Ascending aorta (tissue), 2 donors: Measurements from ENCODE around the gene CLSTN1. TPM values are rescaled to one million over a fixed set of nuclear protein-coding genes. Genes with fewer than 3 reads are reported as not detected.

Source experiments
- DNase-seq, 2 donors: peaks; one replicate each; pipeline ENCODE4 v3.0.0-alpha.2; 2019; ENCODE audit warnings: low spot score in 2 of 2
- H3K27ac ChIP-seq, 2 donors: fragments of 200-600 bp; sonication (generic); one replicate each; pipeline ENCODE4 v1.5.1; 2016 to 2017; ENCODE audit warnings: mild to moderate bottlenecking in 1 of 2
- H3K27me3 ChIP-seq: fragments of 200-600 bp; sonication (generic); one replicate; pipeline ENCODE4 v1.5.1; 2017
- H3K36me3 ChIP-seq, 2 donors: fragments of 200-600 bp; sonication (generic); one replicate each; pipeline ENCODE4 v1.5.1; 2016
- H3K4me1 ChIP-seq, 2 donors: fragments of 200-600 bp; sonication (generic); one replicate each; pipeline ENCODE4 v1.5.1; 2016 to 2017; ENCODE audit warnings: mild to moderate bottlenecking in 1 of 2
- H3K4me3 ChIP-seq, 2 donors: fragments of 200-600 bp; sonication (generic); one replicate each; pipeline ENCODE4 v1.5.1; 2016 to 2017; ENCODE audit warnings: mild to moderate bottlenecking in 1 of 2
- H3K9me3 ChIP-seq, 2 donors: fragments of 200-600 bp; sonication (generic); one replicate each; pipeline ENCODE4 v1.5.1; 2016
- CTCF ChIP-seq, 3 experiments: fragments of 200-600 bp in 2 of 3; fragments of 450-650 bp in 1 of 3; sonication (generic) in 2 of 3; IDR thresholded peaks; one replicate each; pipeline ENCODE4 v1.5.1; 2016 to 2019; ENCODE audit warnings: antibody characterized with exemption in 3 of 3, mild to moderate bottlenecking in 1 of 3, moderate library complexity in 1 of 3
- intact Hi-C: fragments of 100-400 bp; cut with DNase I; formaldehyde crosslinking; loops from one replicate; pipeline ENCODE4 v1.15.1; 2023
- total RNA-seq: library from RNA; depleted of rRNA; stranded (reverse); fragments of >200 nt; gene quantifications from one replicate; pipeline ENCODE4 v1.1.0, GENCODE V29; 2016

The CLSTN1 gene
- total RNA-seq, 1 donor from 2014 or later, result 84.6 TPM

GRCh38 chr1:9687874-9688582 lies 135.7 kb downstream of the CLSTN1 start:
- Histone ChIP-seq H3K36me3 (no peaks in the 10 kb centered on the region), H3K4me3 (peak overlapping the region; percentile 54 to 97), H3K9me3 (no peaks in the 10 kb centered on the region), H3K27me3 (no peaks in the 10 kb centered on the region), H3K27ac (peak overlapping the region; percentile 51 to 62), H3K4me1 (peaks cover 7 to 15% of the 10 kb centered on the region in 2 donors)
- TF ChIP-seq CTCF (IDR thresholded peaks at IDR 0.05), result no peak
- DNase-seq, result no peak
- intact Hi-C loops, result loop anchor here (5.0 kb wide), 1 partner anchor 61 kb away; no protein-coding TSS in a partner anchor

GRCh38 chr1:9687120-9687873 lies 136.5 kb downstream of the CLSTN1 start:
- H3K36me3 ChIP-seq, result no peaks in the 10 kb centered on the region
- intact Hi-C loops, result loop anchor here (5.0 kb wide), 1 partner anchor 60 kb away; no protein-coding TSS in a partner anchor
- TF ChIP-seq CTCF (IDR thresholded peaks at IDR 0.05), result peak in 1 of 3 experiments; percentile 13
- H3K4me1 ChIP-seq, result peaks cover 7 to 15% of the 10 kb centered on the region in 2 donors
- peak overlapping the region; percentile 54 to 97 for H3K4me3 ChIP-seq
- no peaks in the 10 kb centered on the region for H3K9me3 ChIP-seq
- H3K27me3 ChIP-seq, result no peaks in the 10 kb centered on the region
- H3K27ac ChIP-seq, result peak overlapping the region; percentile 51 to 62
- DNase-seq, result peak; percentile 35 to 80

- no peak for DNase-seq
- H3K36me3 ChIP-seq, result no peaks in the 10 kb centered on the region
- no peak for TF ChIP-seq CTCF (IDR thresholded peaks at IDR 0.05)
- intact Hi-C loops, result loop anchor here (5.0 kb wide), 1 partner anchor 58 kb away; no protein-coding TSS in a partner anchor
- H3K27ac ChIP-seq, result no peak overlapping the region
- H3K9me3 ChIP-seq, result no peaks in the 10 kb centered on the region
- no peaks in the 10 kb centered on the region for H3K27me3 ChIP-seq
- peaks cover 6 to 7% of the 10 kb centered on the region in 2 donors for H3K4me1 ChIP-seq
- no peak overlapping the region for H3K4me3 ChIP-seq
Observed at GRCh38 chr1:9684801-9685200, 139.0 kb downstream of the CLSTN1 start.

- H3K4me3 ChIP-seq, result no peak overlapping the region
- H3K9me3 ChIP-seq, result no peaks in the 10 kb centered on the region
- DNase-seq, result no peak
- no peaks in the 10 kb centered on the region for H3K36me3 ChIP-seq
- intact Hi-C loops, result no loop called here
- TF ChIP-seq CTCF (IDR thresholded peaks at IDR 0.05), result no peak
- no peaks in the 10 kb centered on the region for H3K4me1 ChIP-seq
- H3K27me3 ChIP-seq, result no peaks in the 10 kb centered on the region
- H3K27ac ChIP-seq, result no peak overlapping the region
Observed at GRCh38 chr1:9680828-9681227, 142.9 kb downstream of the CLSTN1 start.

GRCh38 chr1:9680091-9680490 lies 143.7 kb downstream of the CLSTN1 start:
- Histone ChIP-seq H3K27me3 (no peaks in the 10 kb centered on the region), H3K36me3 (no peaks in the 10 kb centered on the region), H3K4me3 (no peak overlapping the region), H3K9me3 (no peaks in the 10 kb centered on the region), H3K4me1 (no peaks in the 10 kb centered on the region), H3K27ac (no peak overlapping the region)
- DNase-seq, result no peak
- no peak for TF ChIP-seq CTCF (IDR thresholded peaks at IDR 0.05)
- intact Hi-C loops, result no loop called here

Other genes with a start within 250 kb of the CLSTN1 start
- gene TMEM201, start 235.1 kb downstream of the CLSTN1 start, total RNA-seq, result 12.8 TPM
- gene PIK3CD, start 172.2 kb downstream of the CLSTN1 start, total RNA-seq, result 19.7 TPM
- 74.1 TPM for gene CTNNBIP1, start 86.3 kb upstream of the CLSTN1 start, total RNA-seq
- gene LZIC, start 119.4 kb upstream of the CLSTN1 start, total RNA-seq, result 3.7 TPM
- 7.9 TPM for gene NMNAT1, start 119.5 kb upstream of the CLSTN1 start, total RNA-seq
- 119 TPM for gene RBP7, start 173.3 kb upstream of the CLSTN1 start, total RNA-seq
- 35.2 TPM for gene UBE4B, start 209.0 kb upstream of the CLSTN1 start, total RNA-seq